A549 (cell line): ENCODE data around the gene OLIG2.

Experiments
- CTCF ChIP-seq: fragments of >200 bp; sonication (Bioruptor Twin); formaldehyde crosslinking; IDR thresholded peaks from 3 replicates; pipeline ENCODE4 v1.5.1; 2016
- ELK1 ChIP-seq: fragments of 150-350 bp; IDR thresholded peaks from 2 replicates; pipeline ENCODE4 v1.6.1; 2014; ENCODE audit warnings: low read depth, mild to moderate bottlenecking, low read length
- JUN ChIP-seq, 2 experiments: fragments of >200 bp; sonication (Bioruptor Twin); formaldehyde crosslinking; IDR thresholded peaks; 2 replicates in 1 of 2; 3 replicates in 1 of 2; pipeline ENCODE4 v1.6.1; 2016 to 2017
- JUNB ChIP-seq: fragments of >200 bp; sonication (Bioruptor Twin); formaldehyde crosslinking; IDR thresholded peaks from 2 replicates; pipeline ENCODE4 v1.6.1; 2016
- KDM1A ChIP-seq: fragments of 200-600 bp; sonication (generic); IDR thresholded peaks from 2 replicates; pipeline ENCODE4 v1.6.1; 2016; ENCODE audit warnings: low read depth, mild to moderate bottlenecking
- POLR2A ChIP-seq: IDR thresholded peaks from 2 replicates; pipeline ENCODE4 v1.6.1; 2012; ENCODE audit warnings: mild to moderate bottlenecking, low read length
- POLR2AphosphoS2 ChIP-seq: conservative IDR thresholded peaks from 2 replicates; pipeline ENCODE4 v1.6.1; 2012; ENCODE audit warnings: low read length, improper control_type of control experiment, inconsistent platforms
- RAD21 ChIP-seq, 2 experiments: fragments of >200 bp in 1 of 2; sonication (Bioruptor Twin) in 1 of 2; formaldehyde crosslinking in 1 of 2; IDR thresholded peaks in 1 of 2; conservative IDR thresholded peaks in 1 of 2; 2 replicates in 1 of 2; 3 replicates in 1 of 2; pipeline ENCODE4 v1.6.1; 2012 to 2018; ENCODE audit warnings: inconsistent platforms in 1 of 2
- REST ChIP-seq: fragments of 200-600 bp; sonication (generic); IDR thresholded peaks from 2 replicates; pipeline ENCODE4 v1.6.1; 2016; ENCODE audit warnings: antibody characterized with exemption, mild to moderate bottlenecking, moderate library complexity
- SREBF2 ChIP-seq: fragments of 450-650 bp; IDR thresholded peaks from 2 replicates; pipeline ENCODE4 v1.6.1; 2014; ENCODE audit warnings: mild to moderate bottlenecking, moderate library complexity
- TP53 ChIP-seq: fragments of 250-450 bp; sonication (Bioruptor Pico); IDR thresholded peaks from 2 replicates; pipeline ENCODE4 v1.5.0; 2021; ENCODE audit warnings: mild to moderate bottlenecking, moderate library complexity
- ZC3H11A ChIP-seq: fragments of 450-650 bp; IDR thresholded peaks from 2 replicates; pipeline ENCODE4 v1.6.1; 2014; ENCODE audit warnings: antibody characterized with exemption, mild to moderate bottlenecking

GRCh38 chr21:33070998-33071769 is 45.4 kb downstream of the OLIG2 start:
- TF ChIP-seq ELK1 (no peak), CTCF (no peak), POLR2A (no peak), REST (no peak), SREBF2 (no peak), POLR2AphosphoS2 (no peak), JUN (IDR thresholded peaks at IDR 0.05) (no peak), ZC3H11A (no peak), TP53 (CRISPR knock-in tag) (no peak), JUNB (no peak), RAD21 (conservative IDR thresholded peaks at IDR 0.05 in 1 of 2, IDR thresholded peaks at IDR 0.05 in 1 of 2) (no peak), KDM1A (no peak)
